ENCODE measurements around the gene MTPN. TPM values are rescaled to one million over a fixed set of nuclear protein-coding genes. Genes with fewer than 3 reads are reported as not detected.

MTPN gene
- polyA plus RNA-seq, 6 donors from 2014 or later, result 203 to 341 (median 281) TPM

DNA sequence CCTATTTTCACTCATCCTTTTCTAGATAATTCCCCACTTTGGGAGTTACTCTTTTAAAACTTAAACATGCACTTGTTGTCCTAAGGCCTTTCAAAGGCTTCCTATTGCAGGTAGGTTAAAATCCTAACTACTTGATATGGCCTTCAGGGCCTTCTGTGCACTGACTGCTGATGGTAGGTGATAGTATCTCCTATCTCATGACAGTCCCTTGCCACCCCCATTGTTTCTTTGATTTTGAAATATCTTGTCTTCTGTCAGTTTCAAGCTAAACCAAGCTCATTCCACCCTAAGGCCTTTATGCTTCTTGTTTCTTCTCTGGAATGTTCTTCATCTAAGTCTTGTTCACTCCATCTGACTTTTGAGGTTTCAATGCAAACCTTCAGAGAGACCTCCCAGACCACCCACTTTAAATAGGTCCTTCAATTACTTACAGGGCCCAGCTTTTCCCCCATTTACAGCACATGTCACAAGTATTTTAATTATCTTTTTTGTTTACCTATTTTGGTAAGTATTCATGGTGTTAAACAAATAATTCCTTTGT lies 2.4 kb upstream of the MTPN start:
- Mint-ChIP-seq H3K27ac (peak overlapping the region in 4 of 6 donors; percentile 27 to 91 (median 54)), H3K27me3 (no peaks in the 10 kb centered on the region), H3K36me3 (peaks cover 6 to 8% of the 10 kb centered on the region in 2 donors), H3K4me3 (peak overlapping the region in 5 of 8 donors; percentile 68 to 88 (median 82)), H3K9me3 (peaks cover 0 to 5% (median 0%) of the 10 kb centered on the region in 7 donors), H3K4me1 (peaks cover 50 to 57% (median 53%) of the 10 kb centered on the region in 3 donors)
- DNase-seq, result no peak
- no peak for ATAC-seq (ENCODE audit: low read depth in 2 of 2)

DNA sequence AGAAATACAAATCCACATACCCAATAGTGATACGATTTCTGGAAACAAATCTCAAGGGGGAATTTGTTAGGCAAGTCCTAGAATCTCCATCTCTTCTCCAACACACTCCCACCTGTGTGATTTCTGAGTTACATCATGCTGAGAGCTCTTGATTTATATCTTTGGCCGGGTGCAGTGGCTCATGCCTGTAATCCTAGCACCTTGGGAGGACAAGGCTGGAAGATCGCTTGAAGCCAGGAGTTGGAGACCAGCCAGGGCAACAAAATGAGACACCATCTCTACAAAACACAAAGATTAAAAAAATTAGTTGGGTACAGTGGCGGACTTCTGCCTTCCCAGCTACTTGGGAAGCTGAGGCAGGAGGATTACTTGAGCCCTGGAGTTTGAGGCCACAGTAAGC lies 1.5 kb upstream of the MTPN start:
- H3K4me1 Mint-ChIP-seq, result peaks cover 54 to 64% (median 57%) of the 10 kb centered on the region in 3 donors
- H3K4me3 Mint-ChIP-seq, result peak overlapping the region in 4 of 8 donors; percentile 19 to 88 (median 62)
- ATAC-seq (ENCODE audit: low read depth in 2 of 2) (no peak), DNase-seq (no peak)
- peaks cover 0 to 5% (median 0%) of the 10 kb centered on the region in 7 donors for H3K9me3 Mint-ChIP-seq
- H3K27ac Mint-ChIP-seq, result peak overlapping the region in 3 of 6 donors; percentile 37 to 63 (median 59)
- H3K27me3 Mint-ChIP-seq, result no peaks in the 10 kb centered on the region
- peaks cover 6 to 8% of the 10 kb centered on the region in 2 donors for H3K36me3 Mint-ChIP-seq

- Mint-ChIP-seq H3K4me1 (peaks cover 61 to 70% (median 61%) of the 10 kb centered on the region in 3 donors), H3K4me3 (peak overlapping the region; percentile 88 to 100 (median 96)), H3K27me3 (no peaks in the 10 kb centered on the region), H3K9me3 (peaks cover 0 to 5% (median 0%) of the 10 kb centered on the region in 7 donors), H3K27ac (peak overlapping the region in 5 of 6 donors; percentile 91 to 99 (median 98)), H3K36me3 (peaks cover 8 to 13% of the 10 kb centered on the region in 2 donors)
- ATAC-seq (ENCODE audit: low read depth in 2 of 2), result no peak
- no peak for DNase-seq
Measured at GRCh38 chr7:135977742-135978066, 545 bp upstream of the MTPN start.

GRCh38 chr7:135976312-135977006 lies 700 bp downstream of the MTPN start:
- Mint-ChIP-seq H3K36me3 (peaks cover 13 to 19% of the 10 kb centered on the region in 2 donors), H3K27me3 (no peaks in the 10 kb centered on the region), H3K4me3 (peak overlapping the region; percentile 88 to 100 (median 96)), H3K27ac (peak overlapping the region; percentile 91 to 99 (median 98)), H3K9me3 (peaks cover 0 to 5% (median 0%) of the 10 kb centered on the region in 7 donors), H3K4me1 (peaks cover 56 to 66% (median 62%) of the 10 kb centered on the region in 3 donors)
- DNase-seq (peak; percentile 52), ATAC-seq (ENCODE audit: low read depth in 2 of 2) (peak; percentile 13 to 24)

DNA sequence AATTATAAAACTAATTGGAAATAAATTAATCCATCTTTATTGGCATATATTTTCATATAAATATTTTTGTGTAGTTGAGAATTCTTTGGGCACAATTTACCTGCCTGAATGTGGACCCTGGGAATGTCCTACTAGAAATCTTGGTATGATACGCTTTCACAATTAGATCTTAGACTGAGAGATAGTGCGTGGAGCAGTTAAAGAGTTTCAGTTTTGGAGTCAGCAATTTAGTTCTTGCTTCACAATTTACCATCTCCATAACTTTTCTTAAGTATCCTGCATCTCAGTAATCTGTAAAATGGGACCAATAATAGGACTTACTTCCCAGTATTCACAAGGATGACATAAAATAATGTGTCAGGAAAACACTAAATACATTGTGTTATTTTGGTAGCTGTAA lies 2.0 kb downstream of the MTPN start:
- ATAC-seq (ENCODE audit: low read depth in 2 of 2) (no peak), DNase-seq (no peak)
- Mint-ChIP-seq H3K4me3 (peak overlapping the region; percentile 88 to 100 (median 96)), H3K27ac (peak overlapping the region in 3 of 6 donors; percentile 43 to 91 (median 89)), H3K4me1 (peaks cover 50 to 62% (median 55%) of the 10 kb centered on the region in 3 donors), H3K27me3 (no peaks in the 10 kb centered on the region), H3K9me3 (peaks cover 0 to 5% (median 0%) of the 10 kb centered on the region in 7 donors), H3K36me3 (peaks cover 13 to 19% of the 10 kb centered on the region in 2 donors)

DNA sequence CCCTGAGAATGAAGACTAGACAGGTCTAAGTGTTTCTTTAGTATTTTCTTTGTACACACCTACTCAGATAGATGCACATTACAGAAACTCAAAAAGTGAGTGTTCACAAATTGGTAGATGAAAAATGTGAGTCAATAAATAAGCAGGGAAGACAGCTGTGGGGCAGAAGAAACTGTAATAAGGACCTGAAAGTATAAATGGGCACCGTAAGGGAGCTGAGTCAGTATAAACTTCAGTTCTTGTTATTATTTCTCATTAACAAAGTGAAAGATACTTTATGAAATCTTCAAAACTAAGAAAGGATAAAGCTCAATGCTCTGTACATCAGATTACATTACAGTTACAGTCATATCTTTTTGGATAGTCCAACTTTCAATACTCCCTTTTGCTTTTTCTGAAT lies 2.5 kb downstream of the MTPN start:
- ATAC-seq (ENCODE audit: low read depth in 2 of 2) (no peak), DNase-seq (no peak)
- Mint-ChIP-seq H3K27me3 (no peaks in the 10 kb centered on the region), H3K4me1 (peaks cover 49 to 61% (median 55%) of the 10 kb centered on the region in 3 donors), H3K36me3 (peaks cover 18 to 20% of the 10 kb centered on the region in 2 donors), H3K4me3 (peak overlapping the region; percentile 88 to 100 (median 96)), H3K9me3 (peaks cover 0 to 5% (median 0%) of the 10 kb centered on the region in 7 donors), H3K27ac (peak overlapping the region; percentile 70 to 98 (median 92))

GRCh38 chr7:135971366-135971725 lies 5.8 kb downstream of the MTPN start:
- ATAC-seq (ENCODE audit: low read depth in 2 of 2) (no peak), DNase-seq (no peak)
- no peaks in the 10 kb centered on the region for H3K9me3 Mint-ChIP-seq
- H3K4me3 Mint-ChIP-seq, result peak overlapping the region; percentile 57 to 83 (median 74)
- H3K27me3 Mint-ChIP-seq, result no peaks in the 10 kb centered on the region
- peaks cover 53 to 70% (median 63%) of the 10 kb centered on the region in 3 donors for H3K4me1 Mint-ChIP-seq
- H3K27ac Mint-ChIP-seq, result peak overlapping the region; percentile 1 to 90 (median 27)
- H3K36me3 Mint-ChIP-seq, result peaks cover 19 to 33% of the 10 kb centered on the region in 2 donors

DNA sequence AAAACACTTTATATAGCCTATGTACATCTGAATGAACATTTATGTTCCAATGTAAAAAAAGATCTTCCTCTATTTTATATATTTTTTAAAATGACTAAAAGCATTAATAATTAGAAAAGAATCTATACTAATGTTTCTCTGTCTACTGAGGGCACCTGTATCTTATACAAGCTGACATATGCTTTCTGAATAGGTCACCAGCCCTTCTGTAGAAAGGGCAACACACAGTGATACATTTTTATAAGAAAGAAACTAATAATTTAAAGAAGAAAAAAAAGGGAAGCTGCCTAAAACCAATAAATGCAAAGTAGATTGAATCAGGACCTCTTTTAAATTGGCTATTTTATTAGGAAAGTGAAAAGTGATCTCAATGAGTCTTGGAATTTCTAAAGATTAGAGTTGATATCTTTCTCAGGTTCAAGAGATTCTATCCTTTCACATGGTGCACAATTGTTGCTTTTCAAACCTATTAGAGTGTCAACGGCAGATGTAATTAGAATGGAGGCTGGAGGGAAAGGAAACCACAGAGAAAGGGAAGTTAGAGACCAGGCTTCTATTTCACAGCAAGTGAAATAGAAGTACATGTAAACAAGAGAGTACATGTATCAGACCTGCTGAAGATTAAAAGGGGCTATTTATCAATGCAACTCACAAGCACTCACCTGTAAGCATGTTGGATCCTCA lies 6.3 kb downstream of the MTPN start:
- Mint-ChIP-seq H3K4me1 (peaks cover 57 to 76% (median 68%) of the 10 kb centered on the region in 3 donors), H3K27ac (peak overlapping the region; percentile 1 to 90 (median 27)), H3K9me3 (no peaks in the 10 kb centered on the region), H3K27me3 (no peaks in the 10 kb centered on the region), H3K4me3 (peak overlapping the region; percentile 68 to 83 (median 78)), H3K36me3 (peaks cover 19 to 29% of the 10 kb centered on the region in 2 donors)
- peak; percentile 59 for DNase-seq
- ATAC-seq (ENCODE audit: low read depth in 2 of 2), result peak; percentile 95 to 96

DNA sequence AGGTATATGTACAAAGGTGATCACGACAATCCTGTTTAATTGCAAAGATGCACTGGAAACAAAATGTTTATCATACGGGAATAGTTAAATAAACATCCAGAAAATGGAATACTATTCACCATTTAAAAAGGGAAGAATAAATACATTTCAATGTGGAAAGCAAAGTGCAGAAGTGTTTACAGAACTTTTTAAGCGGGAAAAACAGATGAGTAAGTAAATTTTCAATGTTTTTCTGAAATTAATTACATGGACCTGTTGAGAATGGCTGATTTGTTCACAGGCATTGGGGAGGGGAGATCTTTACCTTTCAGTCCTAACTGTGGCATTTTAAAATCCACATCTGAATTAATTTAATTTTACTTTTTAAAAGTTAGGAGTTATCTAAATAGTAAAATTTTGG lies 7.1 kb downstream of the MTPN start:
- ATAC-seq (ENCODE audit: low read depth in 2 of 2), result no peak
- no peaks in the 10 kb centered on the region for H3K27me3 Mint-ChIP-seq
- H3K27ac Mint-ChIP-seq, result peak overlapping the region in 2 of 6 donors; percentile 82 to 90
- DNase-seq, result no peak
- peak overlapping the region in 4 of 8 donors; percentile 56 to 80 (median 68) for H3K4me3 Mint-ChIP-seq
- peaks cover 61 to 80% (median 76%) of the 10 kb centered on the region in 3 donors for H3K4me1 Mint-ChIP-seq
- H3K36me3 Mint-ChIP-seq, result peaks cover 19 to 29% of the 10 kb centered on the region in 2 donors
- H3K9me3 Mint-ChIP-seq, result no peaks in the 10 kb centered on the region

DNA sequence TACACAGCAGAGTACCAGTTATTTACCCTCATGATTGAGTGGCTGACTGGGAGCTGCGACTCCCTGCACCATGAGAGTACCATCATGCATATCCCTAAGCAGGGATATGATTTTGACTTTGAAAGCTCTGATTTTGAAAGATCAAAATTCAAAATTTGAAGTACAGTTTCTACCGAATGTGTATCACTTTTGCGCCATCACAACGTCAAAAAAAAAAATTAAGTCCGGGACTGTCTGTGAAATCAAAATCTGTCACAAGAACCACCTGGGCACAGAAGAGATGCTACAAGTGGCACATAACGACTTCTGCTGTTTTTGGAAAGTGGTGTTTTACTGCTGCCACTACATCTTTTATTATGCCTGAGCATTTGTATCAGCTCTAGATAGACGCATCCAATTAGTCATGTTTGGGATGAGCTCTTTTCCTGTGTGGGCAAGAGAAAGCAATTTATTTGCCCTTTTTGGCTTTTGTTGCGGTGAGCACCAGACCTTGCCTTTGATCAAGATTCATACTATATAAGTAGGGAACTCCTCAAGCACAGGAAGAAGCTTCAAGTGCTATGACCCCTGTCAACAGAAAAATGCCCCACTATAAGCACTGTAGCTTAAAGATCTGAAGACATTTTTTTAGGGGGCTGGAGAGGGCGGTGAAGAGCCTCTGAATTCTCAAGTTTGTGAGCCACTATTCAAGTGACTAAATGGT lies 10.7 kb downstream of the MTPN start:
- peak; percentile 17 to 29 for ATAC-seq (ENCODE audit: low read depth in 2 of 2)
- H3K36me3 Mint-ChIP-seq, result peaks cover 8 to 22% of the 10 kb centered on the region in 2 donors
- no peak for DNase-seq
- peak overlapping the region; percentile 60 to 95 (median 79) for H3K27ac Mint-ChIP-seq
- H3K9me3 Mint-ChIP-seq, result no peaks in the 10 kb centered on the region
- no peaks in the 10 kb centered on the region for H3K27me3 Mint-ChIP-seq
- H3K4me3 Mint-ChIP-seq, result peak overlapping the region; percentile 65 to 87 (median 70)
- peaks cover 67 to 84% (median 78%) of the 10 kb centered on the region in 3 donors for H3K4me1 Mint-ChIP-seq

- peaks cover 68 to 84% (median 80%) of the 10 kb centered on the region in 3 donors for H3K4me1 Mint-ChIP-seq
- DNase-seq (no peak), ATAC-seq (ENCODE audit: low read depth in 2 of 2) (peak; percentile 38 to 41)
- H3K4me3 Mint-ChIP-seq, result peak overlapping the region; percentile 39 to 87 (median 68)
- H3K27ac Mint-ChIP-seq, result peak overlapping the region; percentile 10 to 77 (median 50)
- no peaks in the 10 kb centered on the region for H3K27me3 Mint-ChIP-seq
- no peaks in the 10 kb centered on the region for H3K9me3 Mint-ChIP-seq
- peaks cover 8 to 22% of the 10 kb centered on the region in 2 donors for H3K36me3 Mint-ChIP-seq
Measured at GRCh38 chr7:135965602-135966001, 11.6 kb downstream of the MTPN start.

DNA sequence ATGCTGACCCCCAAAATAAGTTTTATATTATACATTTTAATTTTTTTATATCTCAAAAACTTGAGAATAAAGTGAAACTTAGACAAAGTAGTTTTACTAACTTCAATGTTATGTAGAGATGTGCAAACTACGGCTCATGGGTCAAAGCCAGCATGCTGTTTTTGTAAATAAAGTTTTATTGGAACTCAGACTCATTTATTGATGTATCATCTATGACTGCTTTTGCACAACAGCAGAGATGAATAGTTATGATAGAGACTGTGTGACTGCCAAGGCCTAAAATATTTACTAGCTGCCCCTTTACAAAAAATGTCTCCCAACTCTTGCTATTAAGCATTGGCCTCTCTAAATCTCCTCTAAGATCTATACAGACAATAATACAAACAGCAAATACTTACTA lies 12.4 kb downstream of the MTPN start:
- Mint-ChIP-seq H3K4me1 (peaks cover 70 to 88% (median 82%) of the 10 kb centered on the region in 3 donors), H3K27ac (peak overlapping the region in 4 of 6 donors; percentile 22 to 77 (median 50))

DNA sequence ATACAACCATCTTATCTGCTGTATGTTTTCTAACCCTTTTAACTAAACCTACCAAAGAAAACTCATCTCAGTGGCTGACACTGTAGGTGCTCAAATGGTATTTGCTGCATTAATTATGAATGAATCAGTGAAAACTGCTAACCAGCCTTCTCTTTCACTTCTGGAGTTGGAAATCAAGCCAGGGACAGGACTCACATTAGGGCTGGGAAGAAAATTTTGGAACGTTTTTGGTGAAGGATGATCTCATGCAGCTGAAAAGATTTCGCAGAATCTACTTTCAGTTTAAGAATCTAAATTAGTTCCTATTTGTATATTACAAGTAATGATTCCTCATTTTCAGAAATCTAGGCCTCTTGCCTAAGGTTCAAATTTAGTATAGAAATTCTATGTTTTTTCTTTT lies 12.9 kb downstream of the MTPN start:
- Mint-ChIP-seq H3K4me1 (peaks cover 67 to 90% (median 81%) of the 10 kb centered on the region in 3 donors), H3K27ac (peak overlapping the region in 4 of 6 donors; percentile 12 to 58 (median 20)), H3K4me3 (peak overlapping the region; percentile 30 to 72 (median 66))

More for the DNA sequence above, 12.4 kb downstream of the MTPN start:
- DNase-seq, result no peak
- peaks cover 8 to 24% of the 10 kb centered on the region in 2 donors for H3K36me3 Mint-ChIP-seq
- no peak for ATAC-seq (ENCODE audit: low read depth in 2 of 2)
- H3K9me3 Mint-ChIP-seq, result no peaks in the 10 kb centered on the region
- H3K27me3 Mint-ChIP-seq, result no peaks in the 10 kb centered on the region
- H3K4me3 Mint-ChIP-seq, result peak overlapping the region; percentile 4 to 72 (median 66)

More for the DNA sequence above, 12.9 kb downstream of the MTPN start:
- Mint-ChIP-seq H3K9me3 (no peaks in the 10 kb centered on the region), H3K27me3 (no peaks in the 10 kb centered on the region), H3K36me3 (peaks cover 3 to 24% of the 10 kb centered on the region in 2 donors)
- ATAC-seq (ENCODE audit: low read depth in 2 of 2) (no peak), DNase-seq (no peak)

Measured in naive B cell (primary cell).